Measurements from ENCODE around the gene GJB3.
"Not testable (repeated sequence)": the region's sequence is repeated elsewhere in the genome, so short reads cannot be mapped to it uniquely, and the experiment has no call there.

Gene GJB3

DNA sequence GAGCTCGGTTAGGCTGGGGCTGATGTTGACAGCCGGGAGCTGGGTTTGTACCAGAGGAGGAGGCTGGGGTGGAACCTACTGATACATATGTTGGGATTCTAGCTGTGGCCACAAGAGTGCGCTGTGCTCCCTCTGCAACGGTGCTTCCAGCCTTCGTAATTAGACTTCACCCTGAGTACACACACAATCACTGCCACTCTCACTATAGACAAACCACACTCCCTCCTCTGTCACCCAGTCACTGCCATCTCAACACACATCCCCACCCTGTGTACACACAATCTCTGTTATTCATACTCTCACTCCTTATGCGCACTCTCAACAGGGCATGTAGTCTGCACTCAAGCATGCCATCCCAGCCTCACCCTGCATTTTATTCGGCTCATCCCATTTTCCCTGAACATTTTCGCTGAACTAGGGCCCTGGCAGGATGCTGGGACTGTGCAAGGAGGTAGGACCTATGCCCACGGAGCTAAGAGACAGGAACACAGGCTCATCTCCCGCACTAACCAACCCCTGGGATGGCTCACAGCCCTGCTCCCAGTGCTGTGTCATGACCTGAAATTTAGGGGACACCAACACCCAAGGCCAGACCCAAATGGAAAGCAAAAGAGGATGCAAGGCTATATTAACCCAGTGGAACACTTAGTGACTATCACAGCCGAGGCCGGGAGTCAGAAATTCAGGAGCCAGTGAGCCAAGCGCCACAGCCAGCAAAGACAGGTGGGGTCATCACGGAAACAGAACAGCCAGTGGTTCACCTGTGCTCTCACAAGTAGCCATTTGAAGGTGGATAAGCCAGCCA, 5.7 kb downstream of the GJB3 start:
- DNase-seq (ENCODE audit: low read depth): peak; percentile 41

DNA sequence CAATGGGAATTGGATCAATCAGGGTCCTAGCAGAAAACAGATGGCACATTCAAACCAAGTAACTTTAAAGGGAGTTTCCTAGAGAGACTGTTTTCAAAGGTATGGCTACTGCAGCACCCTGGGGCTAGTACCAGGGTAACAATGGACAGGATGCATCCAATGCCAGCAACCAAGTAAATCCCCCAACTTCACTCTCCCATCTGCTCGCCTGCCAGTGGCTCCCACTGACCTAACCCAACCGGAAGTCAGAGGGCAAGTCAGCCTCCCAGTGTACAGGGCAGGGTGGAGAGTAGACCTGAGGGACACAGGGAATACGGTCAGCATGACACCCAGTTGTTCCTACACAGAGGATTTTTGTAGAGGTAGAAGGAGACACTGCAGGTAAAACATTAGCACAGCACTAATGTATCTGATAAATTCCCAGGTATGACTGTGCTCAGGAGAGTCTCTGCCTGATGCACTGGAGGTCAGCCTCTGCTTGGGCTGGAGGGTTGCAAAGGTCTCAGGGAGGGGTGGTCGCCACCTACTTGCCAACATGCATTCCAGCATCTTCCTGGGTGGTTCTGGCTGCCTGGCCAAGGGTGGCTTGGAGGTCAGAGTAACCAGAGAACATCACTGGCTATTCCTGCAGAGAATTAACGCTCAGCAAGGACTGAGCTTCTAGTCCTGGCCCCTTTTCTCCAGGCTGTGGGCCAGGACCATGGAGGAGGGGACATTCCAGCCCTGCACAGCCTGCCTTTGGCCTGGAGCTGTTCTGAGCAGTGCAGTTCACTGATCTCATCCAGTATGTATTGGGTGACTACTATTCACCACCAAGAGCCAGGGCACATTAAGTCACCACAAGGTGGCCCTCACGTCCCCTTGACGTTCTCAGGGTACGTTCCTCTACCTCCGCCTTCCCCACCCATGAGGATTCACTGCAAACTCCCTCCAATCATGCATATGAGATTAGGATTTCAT, 6.7 kb downstream of the GJB3 start:
- DNase-seq (ENCODE audit: low read depth): no peak

GRCh38 chr1:34790985-34791384, 10.0 kb downstream of the GJB3 start:
- no peak for DNase-seq (ENCODE audit: low read depth)

DNA sequence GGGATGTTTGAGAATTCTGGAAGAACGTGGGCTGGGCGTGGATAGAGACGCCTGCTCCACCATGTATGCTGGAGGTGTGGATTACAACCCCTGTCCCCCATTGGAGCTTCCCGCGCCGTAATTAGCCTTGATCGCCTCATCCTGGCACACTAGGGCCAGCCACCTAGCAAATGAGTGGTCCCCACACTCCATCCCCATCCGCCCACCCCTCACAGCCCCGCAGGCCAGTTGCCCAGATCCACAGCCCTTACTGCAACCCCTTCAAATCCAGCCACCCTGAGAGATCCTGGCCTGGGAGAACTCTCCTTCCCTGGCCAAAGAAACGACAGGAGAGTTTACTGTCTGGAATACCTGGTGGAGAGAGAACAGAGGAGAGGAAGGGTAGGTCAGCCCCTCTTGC, 11.4 kb downstream of the GJB3 start:
- DNase-seq (ENCODE audit: low read depth): no peak

GRCh38 chr1:34792868-34793727, 12.1 kb downstream of the GJB3 start, which contains the start of gene GJA4:
Gene GJA4, plus strand, starts transcription at chr1:34792999. Its CDS starts 1,215 bp downstream, at chr1:34794214.
- DNase-seq (ENCODE audit: low read depth): no peak

DNA sequence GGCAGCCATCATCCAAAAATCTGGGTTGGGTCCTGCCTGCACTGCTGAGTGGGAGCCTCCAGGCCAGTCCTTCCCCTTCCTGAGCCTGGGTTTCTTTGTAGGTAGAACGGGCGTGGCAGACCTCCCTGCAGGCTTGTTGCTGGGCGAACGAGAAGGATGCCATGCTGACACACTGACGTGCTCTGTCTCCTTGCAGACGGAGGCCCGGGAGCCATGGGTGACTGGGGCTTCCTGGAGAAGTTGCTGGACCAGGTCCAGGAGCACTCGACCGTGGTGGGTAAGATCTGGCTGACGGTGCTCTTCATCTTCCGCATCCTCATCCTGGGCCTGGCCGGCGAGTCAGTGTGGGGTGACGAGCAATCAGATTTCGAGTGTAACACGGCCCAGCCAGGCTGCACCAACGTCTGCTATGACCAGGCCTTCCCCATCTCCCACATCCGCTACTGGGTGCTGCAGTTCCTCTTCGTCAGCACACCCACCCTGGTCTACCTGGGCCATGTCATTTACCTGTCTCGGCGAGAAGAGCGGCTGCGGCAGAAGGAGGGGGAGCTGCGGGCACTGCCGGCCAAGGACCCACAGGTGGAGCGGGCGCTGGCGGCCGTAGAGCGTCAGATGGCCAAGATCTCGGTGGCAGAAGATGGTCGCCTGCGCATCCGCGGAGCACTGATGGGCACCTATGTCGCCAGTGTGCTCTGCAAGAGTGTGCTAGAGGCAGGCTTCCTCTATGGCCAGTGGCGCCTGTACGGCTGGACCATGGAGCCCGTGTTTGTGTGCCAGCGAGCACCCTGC, 13.2 kb downstream of the GJB3 start:
- no peak for DNase-seq (ENCODE audit: low read depth)

GRCh38 chr1:34794790-34795180, 13.8 kb downstream of the GJB3 start:
- DNase-seq (ENCODE audit: low read depth): no peak

DNA sequence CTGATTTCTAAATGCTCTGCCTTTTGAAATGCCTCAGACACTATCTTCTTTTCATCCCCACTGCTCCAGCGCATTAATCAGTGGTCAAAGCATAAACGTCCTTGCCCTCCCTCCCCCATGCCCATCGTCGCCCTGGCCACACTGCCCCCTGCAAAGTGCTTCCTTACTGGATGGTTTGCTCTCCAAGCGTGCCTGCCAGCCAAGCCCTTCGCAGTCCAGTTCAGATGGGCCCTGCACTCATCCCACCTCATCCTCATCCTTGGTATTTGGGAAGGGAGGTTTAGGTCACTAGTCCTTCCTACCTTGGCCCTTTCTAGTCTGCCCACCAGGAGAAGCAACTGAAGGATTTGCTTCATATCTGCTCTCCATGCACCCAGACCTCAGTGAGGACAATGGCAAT, 14.9 kb downstream of the GJB3 start:
- DNase-seq (ENCODE audit: low read depth): no peak

GRCh38 chr1:34796990-34797389, 16.0 kb downstream of the GJB3 start:
- no peak for DNase-seq (ENCODE audit: low read depth)

DNA sequence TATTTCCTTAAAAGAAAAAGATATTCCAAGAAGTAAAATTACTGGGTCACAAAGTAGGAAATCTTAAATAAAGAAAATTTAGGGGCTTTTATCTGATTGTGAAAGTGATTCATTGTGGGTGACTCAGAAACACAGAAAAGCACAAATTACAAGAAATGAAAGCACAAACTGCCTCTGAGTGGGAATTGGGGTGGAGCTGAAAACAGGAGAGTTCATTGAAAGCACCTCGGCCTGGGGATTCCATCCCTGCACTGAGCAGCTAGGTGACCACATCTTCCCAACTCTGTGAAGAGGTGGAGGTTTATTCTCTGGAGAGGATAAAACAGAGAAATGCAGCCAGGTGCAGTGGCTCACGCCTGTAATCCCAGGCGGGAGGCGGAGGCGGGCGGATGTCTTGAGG, 19.2 kb downstream of the GJB3 start:
- no peak for DNase-seq (ENCODE audit: low read depth)

GRCh38 chr1:34803770-34804169, 22.8 kb downstream of the GJB3 start:
- no peak for DNase-seq (ENCODE audit: low read depth)

DNA sequence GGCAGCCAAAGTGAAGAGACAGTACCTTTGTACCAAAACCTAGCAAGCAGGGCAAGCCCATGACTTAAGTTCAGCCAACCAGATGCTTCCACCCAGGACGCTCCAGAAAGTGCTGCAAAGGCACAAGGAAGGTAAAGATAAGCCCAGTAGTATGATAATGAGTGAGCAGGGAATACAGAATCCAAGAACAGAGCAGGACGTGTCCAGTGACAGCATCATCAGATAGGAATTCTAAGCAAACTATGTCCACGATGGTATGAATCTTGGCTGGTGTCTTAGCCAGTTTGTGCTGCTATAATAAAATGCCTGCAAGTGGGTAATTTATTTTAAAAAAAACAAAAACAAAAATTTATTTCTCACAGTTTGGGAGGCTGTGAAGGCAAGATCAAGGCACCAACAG, 25.4 kb downstream of the GJB3 start:
- no peak for DNase-seq (ENCODE audit: low read depth)

DNA sequence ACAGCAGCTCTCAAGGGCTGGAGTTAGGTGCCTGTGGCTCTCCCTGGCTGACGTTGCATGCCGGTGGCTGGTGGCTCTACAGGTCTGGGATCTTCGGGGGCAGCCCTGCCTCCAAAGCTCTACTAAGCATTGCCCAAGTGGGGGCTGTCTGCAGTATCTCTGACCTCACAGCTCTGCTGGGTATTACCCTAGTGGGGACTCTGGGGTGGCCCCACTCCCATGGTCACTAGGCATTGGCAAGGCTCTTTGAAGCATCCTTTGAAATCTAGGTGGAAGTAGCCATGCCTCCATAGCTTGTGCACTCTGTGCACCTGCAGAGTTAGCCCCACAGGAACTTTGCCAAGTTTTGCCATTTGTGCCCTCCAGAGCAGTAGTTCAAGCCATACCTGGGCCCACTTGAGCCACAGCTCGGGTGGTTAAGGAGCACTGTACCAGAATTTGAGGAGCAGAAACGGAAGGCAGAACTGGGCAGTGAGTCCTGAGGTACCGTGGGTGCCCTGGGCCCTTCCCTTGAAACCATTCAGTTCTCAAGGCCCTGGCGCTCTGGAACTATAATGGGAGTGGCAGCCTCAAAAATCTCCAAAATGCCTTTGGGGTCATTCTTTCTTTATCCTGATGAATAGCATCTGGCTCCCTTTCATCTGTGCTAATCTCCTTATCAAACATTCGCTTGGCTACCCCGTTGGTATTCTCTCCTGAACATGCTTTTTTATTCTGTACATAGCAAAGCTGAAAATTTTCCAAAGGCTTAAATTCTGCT, 27.2 kb downstream of the GJB3 start:
- no peak for DNase-seq (ENCODE audit: low read depth)

DNA sequence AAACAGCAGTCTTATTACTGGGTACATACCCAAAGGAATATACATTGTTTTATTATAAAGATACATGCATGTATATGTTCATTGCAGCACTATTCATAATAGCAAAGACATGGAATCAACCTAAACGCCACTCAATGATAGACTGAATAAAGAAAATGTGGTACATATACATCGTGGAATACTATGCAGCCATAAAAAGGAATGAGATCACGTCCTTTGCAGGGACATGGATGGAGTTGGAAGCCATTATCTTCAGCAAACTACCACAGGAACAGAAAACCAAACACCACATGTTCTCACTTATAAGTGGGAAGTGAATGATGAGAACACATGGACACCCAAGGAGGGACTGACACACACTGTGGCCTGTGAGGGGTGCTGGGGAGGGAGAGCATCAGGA, 29.8 kb downstream of the GJB3 start:
- DNase-seq (ENCODE audit: low read depth): not testable (repeated sequence)

- no peak for DNase-seq (ENCODE audit: low read depth)
Measured at GRCh38 chr1:34816332-34816731, 35.3 kb downstream of the GJB3 start.

- no peak for DNase-seq (ENCODE audit: low read depth)
Measured at GRCh38 chr1:34816778-34817177, 35.8 kb downstream of the GJB3 start.

- not testable (repeated sequence) for DNase-seq (ENCODE audit: low read depth)
Measured at GRCh38 chr1:34818862-34819261, 37.8 kb downstream of the GJB3 start.

DNA sequence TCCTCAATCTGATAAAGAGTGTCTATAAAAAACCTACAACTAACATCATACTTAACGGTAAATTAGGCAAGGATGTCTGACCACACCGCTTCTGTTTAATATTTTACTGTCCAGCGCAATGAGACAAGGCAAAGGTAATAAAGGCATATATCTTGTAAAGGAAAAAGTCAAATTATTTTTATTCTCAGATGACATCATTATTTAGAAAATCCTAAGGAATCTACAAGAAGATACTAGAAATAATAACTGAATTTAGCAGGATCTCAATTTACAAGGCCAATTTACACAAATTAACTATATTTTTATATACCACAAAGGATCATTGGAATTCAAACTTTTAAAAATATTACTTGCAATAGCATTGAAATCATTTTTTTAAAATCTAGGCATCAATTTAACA, 41.2 kb downstream of the GJB3 start:
- DNase-seq (ENCODE audit: low read depth): no peak

DNA sequence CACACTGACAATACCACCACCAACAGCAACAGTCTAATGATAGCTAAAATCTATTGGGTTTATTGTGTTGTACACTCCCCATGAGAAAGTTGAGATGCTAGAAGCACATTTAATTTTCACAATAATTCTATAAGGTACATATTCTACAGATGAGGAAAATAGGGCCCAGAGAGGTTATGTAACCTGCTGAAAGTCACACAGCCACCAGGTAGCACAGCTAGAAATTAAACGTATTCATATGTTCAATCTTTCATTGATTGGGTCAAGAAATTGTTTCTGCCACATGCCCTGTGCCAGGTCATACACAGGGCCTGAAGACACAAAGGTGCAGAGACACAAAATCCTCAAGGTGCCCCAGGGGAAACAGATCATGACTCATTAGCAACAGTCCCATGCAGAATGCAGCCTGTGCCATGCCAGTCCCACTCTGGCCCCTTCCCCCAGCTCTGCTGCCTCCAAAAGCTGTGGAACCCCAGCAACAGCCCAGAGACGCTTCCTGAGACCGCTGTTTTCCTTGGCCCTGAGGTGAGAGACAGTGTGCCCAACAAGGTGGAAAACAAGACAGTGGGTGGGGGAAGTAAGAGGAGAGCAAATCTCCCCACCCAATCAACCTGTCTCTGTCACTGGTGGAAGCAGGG, 43.9 kb downstream of the GJB3 start:
- DNase-seq (ENCODE audit: low read depth): no peak
